ENCODE results near the gene AP1G1. TPM values are rescaled to one million over a fixed set of nuclear protein-coding genes. Genes with fewer than 3 reads are reported as not detected.
A peak's percentile ranks its signal among the peaks of the same experiment; 100 is the strongest.

AP1G1 gene
- total RNA-seq, 1 donor from 2014 or later = 121 TPM

- Mint-ChIP-seq H3K4me1 (ENCODE audit: low read depth, unreplicated experiment) (no peaks in the 10 kb centered on the region), H3K27ac (ENCODE audit: unreplicated experiment) (no peak overlapping the region), H3K36me3 (ENCODE audit: low read depth, unreplicated experiment) (peaks cover 10% of the 10 kb centered on the region), H3K27me3 (ENCODE audit: low read depth, unreplicated experiment) (no peaks in the 10 kb centered on the region), H3K9me3 (ENCODE audit: unreplicated experiment) (no peaks in the 10 kb centered on the region), H3K4me3 (ENCODE audit: unreplicated experiment) (no peak overlapping the region)
- Histone ChIP-seq H3K79me2 (ENCODE audit: insufficient read depth, low read length) (no peaks in the 10 kb centered on the region), H4K20me1 (ENCODE audit: insufficient read depth, low read length) (peaks cover 3% of the 10 kb centered on the region), H3K4me1 (ENCODE audit: insufficient read depth, low read length) (no peaks in the 10 kb centered on the region), H3K27me3 (ENCODE audit: insufficient read depth, low read length) (no peaks in the 10 kb centered on the region), H3K36me3 (ENCODE audit: insufficient read depth, low read length) (peaks cover 51% of the 10 kb centered on the region), H3K27ac (ENCODE audit: low read depth, low read length) (no peak overlapping the region), H3K4me2 (ENCODE audit: low read length) (no peak overlapping the region), H3K4me3 (ENCODE audit: insufficient read depth, low read depth, low read length) (no peak overlapping the region), H3K9me3 (ENCODE audit: insufficient read depth, low read depth, low read length) (no peaks in the 10 kb centered on the region), H2AFZ (ENCODE audit: low read depth, low read length) (no peak overlapping the region), H3K9ac (ENCODE audit: low read length) (no peak overlapping the region)
- peak; percentile 18 for DNase-seq (ENCODE audit: low read depth)
- peak; percentile 55 for FAIRE-seq
- TF ChIP-seq CTCF (IDR thresholded peaks at IDR 0.05; ENCODE audit: insufficient read depth, low read depth, low read length) (peak; percentile 79), EZH2 (IDR thresholded peaks at IDR 0.05; ENCODE audit: insufficient read depth, low read length) (no peak)
Measured at GRCh38 chr16:71746442-71747046, 62.1 kb downstream of the AP1G1 start.

- Mint-ChIP-seq H3K36me3 (ENCODE audit: low read depth, unreplicated experiment) (peaks cover 15% of the 10 kb centered on the region), H3K4me1 (ENCODE audit: low read depth, unreplicated experiment) (peaks cover 3% of the 10 kb centered on the region), H3K27me3 (ENCODE audit: low read depth, unreplicated experiment) (no peaks in the 10 kb centered on the region), H3K9me3 (ENCODE audit: unreplicated experiment) (no peaks in the 10 kb centered on the region), H3K4me3 (ENCODE audit: unreplicated experiment) (no peak overlapping the region), H3K27ac (ENCODE audit: unreplicated experiment) (no peak overlapping the region)
- H3K36me3 ChIP-seq (ENCODE audit: insufficient read depth, low read length) = peaks cover 42% of the 10 kb centered on the region
- FAIRE-seq (no peak), DNase-seq (ENCODE audit: low read depth) (no peak)
- H3K9ac ChIP-seq (ENCODE audit: low read length) = no peak overlapping the region
- H3K4me2 ChIP-seq (ENCODE audit: low read length) = no peak overlapping the region
- no peaks in the 10 kb centered on the region for H3K27me3 ChIP-seq (ENCODE audit: insufficient read depth, low read length)
- no peak overlapping the region for H3K4me3 ChIP-seq (ENCODE audit: insufficient read depth, low read depth, low read length)
- no peak overlapping the region for H2AFZ ChIP-seq (ENCODE audit: low read depth, low read length)
- TF ChIP-seq EZH2 (IDR thresholded peaks at IDR 0.05; ENCODE audit: insufficient read depth, low read length) = no peak
- no peak for TF ChIP-seq CTCF (IDR thresholded peaks at IDR 0.05; ENCODE audit: insufficient read depth, low read depth, low read length)
- H3K27ac ChIP-seq (ENCODE audit: low read depth, low read length) = no peak overlapping the region
- H4K20me1 ChIP-seq (ENCODE audit: insufficient read depth, low read length) = peaks cover 3% of the 10 kb centered on the region
- H3K4me1 ChIP-seq (ENCODE audit: insufficient read depth, low read length) = no peaks in the 10 kb centered on the region
- H3K79me2 ChIP-seq (ENCODE audit: insufficient read depth, low read length) = no peaks in the 10 kb centered on the region
- no peaks in the 10 kb centered on the region for H3K9me3 ChIP-seq (ENCODE audit: insufficient read depth, low read depth, low read length)
Measured at GRCh38 chr16:71738855-71739254, 69.8 kb downstream of the AP1G1 start.

GRCh38 chr16:71737501-71737900 is 71.1 kb downstream of the AP1G1 start:
- TF ChIP-seq CTCF (IDR thresholded peaks at IDR 0.05; ENCODE audit: insufficient read depth, low read depth, low read length) (no peak), EZH2 (IDR thresholded peaks at IDR 0.05; ENCODE audit: insufficient read depth, low read length) (no peak)
- H3K4me2 ChIP-seq (ENCODE audit: low read length) = no peak overlapping the region
- no peak for FAIRE-seq
- Mint-ChIP-seq H3K9me3 (ENCODE audit: unreplicated experiment) (no peaks in the 10 kb centered on the region), H3K4me3 (ENCODE audit: unreplicated experiment) (no peak overlapping the region), H3K27ac (ENCODE audit: unreplicated experiment) (no peak overlapping the region), H3K4me1 (ENCODE audit: low read depth, unreplicated experiment) (peaks cover 3% of the 10 kb centered on the region), H3K36me3 (ENCODE audit: low read depth, unreplicated experiment) (peaks cover 21% of the 10 kb centered on the region), H3K27me3 (ENCODE audit: low read depth, unreplicated experiment) (no peaks in the 10 kb centered on the region)
- peaks cover 3% of the 10 kb centered on the region for H4K20me1 ChIP-seq (ENCODE audit: insufficient read depth, low read length)
- peaks cover 51% of the 10 kb centered on the region for H3K36me3 ChIP-seq (ENCODE audit: insufficient read depth, low read length)
- no peaks in the 10 kb centered on the region for H3K4me1 ChIP-seq (ENCODE audit: insufficient read depth, low read length)
- H3K27me3 ChIP-seq (ENCODE audit: insufficient read depth, low read length) = no peaks in the 10 kb centered on the region
- no peak for DNase-seq (ENCODE audit: low read depth)
- H2AFZ ChIP-seq (ENCODE audit: low read depth, low read length) = no peak overlapping the region
- no peaks in the 10 kb centered on the region for H3K79me2 ChIP-seq (ENCODE audit: insufficient read depth, low read length)
- no peak overlapping the region for H3K27ac ChIP-seq (ENCODE audit: low read depth, low read length)
- no peak overlapping the region for H3K4me3 ChIP-seq (ENCODE audit: insufficient read depth, low read depth, low read length)
- no peaks in the 10 kb centered on the region for H3K9me3 ChIP-seq (ENCODE audit: insufficient read depth, low read depth, low read length)
- no peak overlapping the region for H3K9ac ChIP-seq (ENCODE audit: low read length)
